NCI-H146 treated with DMSO at 0.1 percent for 48 hours (cell line): Measurements from ENCODE around the gene NUMA1.

ENCODE experiments used
- DNase-seq: peaks from one replicate; lab custom pipeline; 2025; ENCODE audit not compliant: unreplicated experiment; lab: John Stamatoyannopoulos, UW

The NUMA1 gene

DNA sequence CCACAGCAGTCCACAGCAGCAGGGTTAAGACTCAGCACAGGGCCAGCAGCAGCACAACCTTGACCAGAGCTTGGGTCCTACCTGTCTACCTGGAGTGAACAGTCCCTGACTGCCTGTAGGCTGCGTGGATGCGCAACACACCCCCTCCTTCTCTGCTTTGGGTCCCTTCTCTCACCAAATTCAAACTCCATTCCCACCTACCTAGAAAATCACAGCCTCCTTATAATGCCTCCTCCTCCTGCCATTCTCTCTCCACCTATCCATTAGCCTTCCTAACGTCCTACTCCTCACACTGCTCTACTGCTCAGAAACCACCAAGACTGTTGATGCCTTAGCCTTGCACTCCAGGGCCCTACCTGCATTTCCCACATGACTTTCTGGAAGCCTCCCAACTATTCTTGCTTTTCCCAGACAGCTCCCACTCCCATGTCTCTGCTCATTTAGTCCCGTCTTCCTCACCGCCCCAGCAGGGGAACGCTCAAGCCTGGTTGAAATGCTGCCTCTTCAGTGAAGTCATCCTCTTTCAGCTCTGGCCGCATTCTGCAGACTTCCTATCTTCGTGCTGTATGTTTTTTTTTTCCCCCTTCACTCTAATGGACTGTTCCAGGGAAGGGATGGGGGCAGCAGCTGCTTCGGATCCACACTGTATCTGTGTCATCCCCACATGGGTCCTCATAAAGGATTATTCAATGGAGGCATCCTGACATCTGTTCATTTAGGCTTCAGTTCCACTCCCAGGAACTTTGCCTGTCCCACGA lies 78.3 kb downstream of the NUMA1 start:
- no peak for DNase-seq

DNA sequence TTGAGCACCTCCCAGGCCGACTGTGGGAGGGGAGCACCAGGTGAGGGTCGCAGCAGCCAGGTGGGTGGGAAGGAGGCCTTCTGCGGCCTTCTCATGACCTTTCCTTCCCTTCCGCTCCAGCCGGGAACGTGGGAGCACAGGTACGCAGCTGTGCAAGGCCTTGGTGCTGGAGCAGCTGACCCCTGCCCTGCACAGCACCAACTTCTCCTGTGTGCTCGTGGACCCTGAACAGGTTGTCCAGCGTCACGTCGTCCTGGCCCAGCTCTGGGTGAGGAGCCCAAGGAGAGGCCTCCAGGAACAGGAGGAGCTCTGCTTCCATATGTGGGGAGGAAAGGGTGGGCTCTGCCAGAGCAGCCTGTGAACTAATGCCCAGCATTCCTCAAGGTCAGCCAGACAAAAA lies 79.1 kb downstream of the NUMA1 start:
- no peak for DNase-seq

DNA sequence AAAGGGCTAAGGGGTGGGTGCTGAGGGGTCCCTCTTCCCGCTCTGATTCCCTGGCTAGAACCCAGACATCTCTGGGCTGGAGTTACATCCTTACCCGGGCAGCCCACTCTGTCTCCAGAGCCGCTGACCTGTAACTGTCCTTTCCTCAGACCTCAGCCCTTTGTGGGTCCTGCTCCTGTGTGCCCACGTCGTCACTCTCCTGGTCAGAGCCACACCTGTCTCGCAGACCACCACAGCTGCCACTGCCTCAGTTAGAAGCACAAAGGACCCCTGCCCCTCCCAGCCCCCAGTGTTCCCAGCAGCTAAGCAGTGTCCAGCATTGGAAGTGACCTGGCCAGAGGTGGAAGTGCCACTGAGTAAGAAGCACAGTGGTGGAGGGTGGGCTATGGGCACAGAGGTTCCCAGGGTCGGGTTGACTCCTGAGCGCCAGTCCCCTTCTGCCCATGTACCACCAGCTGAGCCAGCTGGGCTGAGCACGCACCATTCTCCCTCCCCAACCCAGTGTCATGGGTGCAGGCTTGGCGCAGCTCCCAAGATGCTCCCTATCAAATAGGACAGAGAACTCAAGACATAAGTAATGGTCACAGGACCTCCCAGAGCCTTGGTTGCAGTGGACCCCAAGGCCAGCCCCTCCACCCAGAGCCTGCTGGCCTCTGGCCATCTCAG lies 80.0 kb downstream of the NUMA1 start:
- DNase-seq = no peak

DNA sequence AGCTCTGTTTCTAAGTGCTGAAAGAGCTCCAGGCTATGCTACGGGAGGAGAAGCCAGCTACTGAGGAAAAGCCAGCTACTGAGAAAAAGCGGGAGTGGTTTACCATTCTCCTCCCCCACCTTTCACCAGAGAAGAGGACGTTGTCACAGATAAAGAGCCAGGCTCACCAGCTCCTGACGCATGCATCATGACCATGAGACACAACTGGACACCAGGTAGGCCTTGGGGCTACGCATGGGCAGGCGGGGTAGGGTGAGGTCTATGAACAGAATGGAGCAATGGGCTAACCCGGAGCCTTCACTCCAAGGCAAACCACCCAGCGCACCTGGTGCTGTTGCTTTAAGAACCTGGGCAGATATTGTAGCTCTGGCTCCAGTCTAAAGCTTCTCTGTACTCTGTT lies 80.5 kb downstream of the NUMA1 start:
- DNase-seq = no peak

DNA sequence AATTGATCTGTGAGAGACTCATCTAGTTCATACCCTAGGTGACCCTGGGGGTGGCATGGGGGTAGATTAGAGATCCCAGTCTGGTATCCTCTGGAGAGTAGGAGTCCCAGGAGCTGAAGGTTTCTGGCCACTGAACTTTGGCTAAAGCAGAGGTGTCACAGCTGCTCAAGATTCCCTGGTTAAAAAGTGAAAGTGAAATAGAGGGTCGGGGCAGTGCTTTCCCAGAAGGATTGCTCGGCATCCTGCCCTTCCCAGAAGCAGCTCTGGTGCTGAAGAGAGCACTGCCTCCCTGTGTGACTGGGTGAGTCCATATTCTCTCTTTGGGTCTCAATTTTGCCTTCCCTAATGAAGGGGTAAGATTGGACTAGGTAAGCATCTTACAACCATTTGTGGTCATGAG lies 81.0 kb downstream of the NUMA1 start:
- no peak for DNase-seq

DNA sequence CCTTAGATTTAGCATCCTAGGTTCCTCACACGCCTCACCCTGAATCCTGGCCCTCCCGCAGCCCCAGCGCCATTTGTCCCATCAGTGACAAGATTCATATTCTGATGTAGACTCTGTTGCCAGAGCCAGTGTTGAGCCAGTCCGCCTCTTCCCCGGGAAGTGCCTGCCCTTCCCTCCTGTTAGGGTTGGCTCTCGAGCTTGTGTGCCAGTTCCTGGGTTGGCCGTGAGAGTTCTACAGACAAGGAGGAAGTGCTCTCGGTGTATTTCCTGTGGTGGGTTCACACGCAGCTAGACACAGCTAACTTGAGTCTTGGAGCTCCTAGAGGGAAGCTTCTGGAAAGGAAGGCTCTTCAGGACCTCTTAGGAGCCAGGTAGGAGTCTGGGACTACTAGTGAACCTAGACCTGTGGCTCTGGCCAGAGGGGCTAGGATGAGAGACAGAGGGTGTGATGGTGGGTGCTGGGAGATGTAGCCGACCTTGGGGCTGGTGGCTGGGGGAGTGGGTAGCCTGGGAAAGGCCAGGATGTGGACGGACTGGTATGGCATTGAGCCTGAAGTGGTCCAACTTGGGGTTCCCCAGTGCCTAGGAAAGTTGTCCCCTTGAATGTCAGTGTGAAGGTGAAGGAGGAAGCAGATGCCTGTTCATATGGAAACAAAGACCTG lies 81.6 kb downstream of the NUMA1 start, which contains the start of gene IL18BP:
Gene IL18BP (plus strand): TSS at position 261 of the 662 bp plus-strand sequence. CDS start 1,076 bp downstream, outside the sequence.
- no peak for DNase-seq

DNA sequence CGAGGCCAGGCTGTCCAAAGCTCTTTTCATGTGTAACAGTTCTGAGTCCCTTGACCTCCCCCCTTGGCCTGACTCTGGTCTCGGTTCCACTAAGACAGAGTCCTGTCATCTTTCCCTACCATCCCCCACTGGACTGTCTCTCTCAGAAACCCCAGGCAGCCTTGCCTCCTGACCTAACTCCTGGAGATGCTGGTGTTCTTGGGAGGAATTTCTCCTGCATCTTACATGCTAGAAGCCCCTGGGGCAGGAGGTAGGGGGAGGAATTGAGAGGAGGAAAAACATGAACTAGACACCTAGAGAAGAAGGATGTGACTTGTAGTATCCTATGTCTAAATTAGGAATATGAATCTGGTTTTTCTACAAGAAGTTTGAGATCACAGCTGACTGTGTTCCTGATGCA lies 82.3 kb downstream of the NUMA1 start:
- no peak for DNase-seq

DNA sequence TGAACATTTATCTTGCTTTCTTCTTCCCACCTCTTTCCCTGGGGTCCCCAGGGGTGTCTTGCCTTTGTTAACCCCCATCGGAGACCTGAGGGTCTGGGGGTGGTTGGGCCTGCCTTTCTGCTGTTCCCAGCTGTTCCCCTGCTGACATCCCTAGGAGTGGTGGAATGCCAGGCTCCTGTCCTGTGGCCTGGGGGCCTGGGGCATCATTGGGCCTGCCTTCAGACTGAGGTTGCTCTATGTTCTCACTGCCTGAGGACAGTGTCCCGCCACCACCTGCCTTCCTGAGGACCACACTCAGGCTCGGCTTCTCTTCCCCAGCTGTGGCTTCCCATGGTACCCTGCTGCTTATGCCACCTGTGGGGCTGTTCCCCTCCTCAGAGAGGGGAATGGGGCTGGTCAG lies 82.7 kb downstream of the NUMA1 start:
- DNase-seq = no peak

DNA sequence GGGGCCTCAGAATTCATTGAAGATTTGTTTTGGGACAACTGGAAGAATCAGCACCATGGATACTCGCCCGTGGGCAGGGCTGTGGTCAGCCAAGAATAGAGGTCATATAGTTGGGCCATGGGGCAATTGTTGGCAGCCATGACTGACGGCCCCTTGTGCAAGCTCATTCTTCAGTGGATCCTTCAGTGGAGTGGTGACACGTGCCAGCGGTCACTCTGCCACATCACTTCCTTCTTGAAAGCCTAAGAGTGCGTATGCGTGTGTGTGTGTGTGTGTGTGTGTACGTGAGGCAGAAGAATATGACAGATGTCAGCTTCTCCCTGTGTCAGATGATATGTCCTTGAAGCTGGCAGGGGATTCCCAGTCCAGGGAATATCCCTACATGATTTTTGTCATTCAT lies 83.4 kb downstream of the NUMA1 start:
- no peak for DNase-seq

DNA sequence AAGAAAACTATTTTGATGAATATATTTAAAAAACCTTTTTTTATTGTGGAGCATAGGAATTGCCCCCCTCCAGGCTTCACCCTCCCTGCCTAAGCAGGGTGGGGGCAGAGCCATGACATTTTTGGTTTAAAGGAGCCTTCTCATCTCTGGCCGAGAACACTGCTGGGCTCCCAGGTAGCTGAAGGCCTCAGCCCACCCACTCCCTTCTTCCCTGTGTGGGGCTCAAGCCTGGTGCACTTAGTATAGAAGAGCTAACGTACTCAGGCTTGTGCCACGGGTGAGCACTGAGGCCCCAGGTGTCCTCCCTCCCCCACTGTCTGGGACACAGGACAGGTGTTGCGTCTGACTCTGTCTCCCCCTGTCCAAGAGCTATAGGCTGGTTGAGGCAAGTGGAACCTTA lies 83.8 kb downstream of the NUMA1 start:
- no peak for DNase-seq

DNA sequence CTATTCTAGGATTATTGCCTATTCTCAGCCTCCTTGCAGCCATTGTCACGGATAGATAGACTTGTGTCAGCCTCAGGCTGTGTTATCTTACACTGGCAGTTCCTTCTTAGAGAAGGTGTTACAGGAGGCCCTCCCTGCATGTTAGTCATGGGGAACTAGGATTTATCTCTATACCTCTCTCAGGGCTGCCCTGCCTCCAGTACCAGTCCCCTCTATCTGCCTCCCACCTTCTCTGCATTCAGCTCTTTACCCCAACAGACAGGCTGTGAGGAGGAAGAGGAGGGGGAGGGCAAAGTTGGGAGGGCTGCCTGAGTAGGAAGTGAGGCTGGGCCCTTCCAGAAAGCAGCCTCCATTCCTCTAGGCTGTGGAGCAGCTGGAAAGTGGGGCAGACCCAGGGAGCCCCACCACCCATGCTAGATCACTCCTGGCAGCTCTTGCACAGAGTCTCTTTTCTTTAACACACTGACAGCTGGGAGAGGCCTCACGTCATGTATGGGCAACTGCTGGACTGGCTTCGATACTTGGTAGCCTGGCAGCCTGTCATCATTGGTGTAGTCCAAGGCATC lies 84.5 kb downstream of the NUMA1 start:
- no peak for DNase-seq

DNA sequence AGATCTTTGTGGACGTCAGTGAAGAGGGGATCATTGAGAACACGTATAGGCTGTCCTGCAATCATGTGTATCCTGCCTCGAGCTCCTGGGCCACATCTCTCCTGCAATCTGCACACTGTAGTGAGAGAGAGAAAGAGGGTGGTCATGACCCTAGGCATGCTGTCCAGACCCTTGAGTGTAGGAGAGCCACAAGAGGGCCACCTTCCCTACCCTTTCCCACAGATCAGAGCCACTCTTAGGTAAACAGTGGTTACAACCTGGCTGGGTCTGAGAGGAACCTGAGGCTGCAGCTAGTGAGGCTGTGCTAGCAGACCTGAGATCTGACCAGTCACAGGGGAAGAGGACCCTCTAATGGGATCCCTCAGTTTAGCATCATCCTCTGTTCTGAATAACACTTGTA lies 85.6 kb downstream of the NUMA1 start:
- DNase-seq = no peak

DNA sequence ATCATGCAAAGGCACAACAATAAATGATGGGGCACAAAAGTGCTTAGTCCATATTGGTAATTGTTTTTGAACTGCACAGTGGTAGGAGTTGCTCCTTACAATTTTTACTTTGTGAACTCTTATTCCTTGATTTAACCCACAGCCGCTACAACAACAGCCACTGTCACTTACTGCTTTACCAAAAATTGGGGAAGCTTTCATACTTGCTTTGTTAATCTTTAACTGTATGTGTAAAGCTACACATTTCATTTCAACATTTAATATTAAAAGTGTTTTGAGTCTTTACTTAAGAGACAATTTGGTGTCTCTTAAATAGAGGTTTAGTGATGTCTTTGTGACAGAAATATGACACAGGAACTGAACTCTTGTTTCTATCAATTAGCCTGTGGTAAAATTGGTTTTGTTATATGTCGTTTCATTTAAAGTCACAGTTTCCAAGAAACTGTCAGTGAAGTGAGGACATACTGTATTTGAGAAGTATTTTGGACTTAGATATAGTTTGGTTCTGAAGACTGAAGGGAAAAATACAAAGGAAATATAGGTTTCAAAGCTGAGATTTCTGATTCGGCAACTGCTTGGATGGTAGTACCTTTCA lies 88.1 kb downstream of the NUMA1 start:
- DNase-seq = no peak

DNA sequence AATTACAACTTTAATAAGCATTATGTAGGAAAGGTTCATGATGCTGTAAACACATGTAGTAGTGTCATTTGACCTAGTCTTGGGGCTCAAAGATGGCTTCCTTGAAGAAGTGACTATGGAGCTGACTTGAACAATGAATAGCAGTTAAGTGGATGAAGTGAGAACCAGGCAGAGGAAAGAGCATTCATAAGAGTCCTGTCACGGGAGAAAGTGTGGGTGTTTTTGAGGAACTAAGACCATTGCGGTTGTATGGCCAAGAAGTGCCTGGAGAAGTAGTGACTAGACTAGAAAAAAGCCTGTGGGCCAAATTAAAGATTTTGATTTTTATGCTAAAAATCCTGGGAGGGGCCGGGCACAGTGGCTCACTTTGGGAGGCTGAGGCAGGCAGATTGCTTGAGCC lies 88.8 kb downstream of the NUMA1 start:
- no peak for DNase-seq

DNA sequence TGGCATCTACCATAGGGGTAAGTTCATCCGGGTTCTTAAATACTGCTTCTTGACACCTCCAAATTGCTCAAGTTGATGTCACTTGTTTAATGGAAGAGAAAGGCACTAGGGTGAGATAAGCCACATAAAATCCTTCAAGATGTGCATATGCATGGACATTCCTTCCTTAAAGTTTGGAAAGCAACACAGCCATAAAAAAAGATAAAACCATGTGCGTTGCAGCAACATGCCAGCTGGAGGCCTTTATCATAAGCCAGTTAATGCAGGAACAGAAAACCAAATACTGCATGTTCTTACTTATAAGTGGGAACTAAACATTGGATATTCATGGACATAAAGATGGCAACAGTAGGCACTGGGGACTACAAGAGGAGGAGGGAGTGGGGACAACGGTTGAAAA lies 89.6 kb downstream of the NUMA1 start:
- DNase-seq = no peak

DNA sequence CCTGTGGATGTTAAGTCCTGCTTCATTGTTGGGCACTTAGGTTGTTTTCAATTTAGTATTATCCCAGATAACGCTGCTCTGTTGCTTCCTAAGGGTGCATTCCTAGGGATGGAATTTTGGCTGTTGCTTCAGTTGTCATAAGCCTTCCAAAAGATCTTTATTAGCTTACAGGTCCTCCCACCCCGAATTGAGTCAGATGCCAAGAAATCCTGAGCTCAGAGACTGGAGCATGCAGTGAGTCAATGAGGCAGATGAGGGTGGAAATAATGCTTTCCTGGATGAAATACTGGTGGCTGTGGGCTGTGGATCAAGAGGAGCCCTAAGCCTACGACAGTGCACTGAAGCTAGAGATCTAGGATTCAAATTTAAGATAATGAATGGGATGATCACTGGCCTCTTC lies 92.3 kb downstream of the NUMA1 start:
- no peak for DNase-seq

DNA sequence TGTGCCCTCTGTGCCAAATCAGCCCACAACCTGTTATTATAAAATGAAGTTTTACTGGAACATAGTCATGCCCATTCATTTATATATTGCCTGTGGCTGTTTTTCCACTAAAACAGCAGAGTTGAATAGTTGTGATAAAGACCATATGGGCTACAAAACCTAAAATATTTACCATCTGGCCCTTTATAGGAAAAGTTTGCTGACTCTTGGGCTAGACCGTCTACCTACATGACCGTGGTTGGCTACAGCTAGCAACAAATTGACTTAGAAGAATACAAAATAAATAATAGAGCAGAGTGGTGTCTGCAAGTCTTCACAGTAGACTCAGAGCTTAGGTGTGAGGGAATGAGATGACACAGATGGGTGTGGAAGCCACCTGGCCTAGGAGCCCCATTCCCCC lies 92.8 kb downstream of the NUMA1 start:
- no peak for DNase-seq

DNA sequence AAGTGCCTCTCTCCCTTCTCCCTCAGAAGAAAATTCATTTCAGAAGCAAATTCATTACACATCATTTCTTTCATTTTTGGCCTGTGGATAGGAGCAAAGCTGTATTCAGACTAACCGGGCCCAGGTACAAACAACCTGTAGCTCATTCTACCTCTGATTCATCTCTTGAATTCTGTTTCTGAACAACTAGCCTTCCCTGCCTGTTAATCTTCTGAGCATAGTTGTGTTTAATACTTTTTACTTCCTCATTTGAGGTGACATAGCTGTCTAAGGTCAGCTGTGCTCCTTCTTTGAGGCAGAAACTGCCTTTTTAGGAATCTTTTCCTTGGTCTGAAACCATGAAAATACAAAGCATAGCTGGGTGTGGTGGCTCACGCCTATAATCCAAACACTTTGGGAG lies 94.2 kb downstream of the NUMA1 start:
- DNase-seq = no peak

DNA sequence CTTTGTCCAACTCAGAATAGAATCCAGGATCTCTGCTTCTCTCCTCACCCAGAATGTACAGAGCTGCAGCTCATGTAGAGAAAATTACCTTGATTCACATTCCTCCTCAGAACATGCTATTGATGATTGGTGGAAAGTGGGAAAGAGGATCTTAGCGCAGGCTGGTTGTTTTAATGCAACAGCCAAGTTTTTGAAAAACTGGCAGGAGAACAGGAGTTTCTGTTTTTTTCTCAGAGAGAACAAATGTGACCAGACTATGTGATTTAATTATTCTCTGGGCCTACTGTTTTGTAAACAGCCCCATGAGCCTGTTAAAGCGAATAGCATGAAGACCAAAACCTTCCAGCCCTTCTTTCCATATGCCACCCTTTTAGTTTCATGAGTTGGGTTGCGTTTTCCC lies 100.7 kb downstream of the NUMA1 start:
- no peak for DNase-seq

DNA sequence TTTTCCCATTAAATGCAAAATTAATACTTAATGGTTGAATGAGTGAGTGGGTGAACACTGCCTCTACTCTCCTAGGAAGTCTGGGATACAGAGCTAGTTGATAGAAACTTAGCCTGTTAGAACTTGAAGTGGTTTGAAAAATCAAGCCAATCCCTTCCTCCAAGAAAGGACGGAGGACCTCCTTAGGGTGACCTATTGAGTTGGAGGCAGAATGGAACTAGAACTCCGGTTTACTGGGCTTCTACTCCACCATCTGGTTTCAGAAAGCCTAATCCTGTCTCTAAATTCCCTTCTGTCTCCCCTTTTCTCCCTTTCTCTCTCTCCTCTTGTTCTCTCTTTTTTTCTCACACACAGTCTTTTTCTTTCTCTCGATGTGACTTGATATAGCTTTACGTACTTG lies 101.2 kb downstream of the NUMA1 start:
- DNase-seq = no peak

DNA sequence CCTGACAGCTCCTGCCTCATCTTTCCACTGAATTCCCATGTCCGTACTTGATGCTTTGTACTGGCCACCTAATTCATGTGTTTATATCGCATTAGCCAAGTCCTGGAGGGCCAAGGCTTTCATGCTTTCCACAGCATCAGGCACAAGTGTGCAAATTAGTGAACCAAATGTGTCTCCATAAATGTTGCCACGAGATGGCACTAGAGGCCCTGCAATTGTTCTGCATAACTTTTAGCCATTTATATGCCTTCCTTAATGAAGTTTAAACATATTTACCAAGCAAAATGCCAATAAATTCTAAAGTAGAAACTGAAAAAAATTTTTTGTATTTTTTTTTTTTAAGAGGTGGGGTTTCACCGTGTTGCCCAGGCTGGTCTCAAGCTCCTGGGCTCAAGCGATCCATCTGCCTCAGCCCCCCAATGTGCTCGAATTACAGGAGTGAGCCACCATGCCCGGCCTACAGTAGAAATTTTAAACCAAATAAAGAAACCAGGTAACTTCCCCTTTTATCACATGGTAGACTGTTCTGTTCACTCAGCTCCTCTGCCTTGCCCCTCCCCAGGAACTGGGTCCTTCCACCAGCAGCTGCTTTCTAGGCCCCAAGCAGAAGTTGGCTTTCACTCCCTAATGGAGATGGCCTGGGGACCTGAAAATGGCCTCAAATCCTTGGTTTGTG lies 102.5 kb downstream of the NUMA1 start:
- no peak for DNase-seq
